ENCODE results near the gene RBPJ.
"Not testable (repeated sequence)": the region's sequence is repeated elsewhere in the genome, so short reads cannot be mapped to it uniquely, and the experiment has no call there.

RBPJ gene

GRCh38 chr4:26308568-26308967 is 12.2 kb upstream of the RBPJ start:
- no peak overlapping the region for H3K27ac ChIP-seq (ENCODE audit: low read depth, low read length)
- H3K27me3 ChIP-seq (ENCODE audit: control insufficient read depth, insufficient read depth, low read length) = no peaks in the 10 kb centered on the region
- no peaks in the 10 kb centered on the region for H3K4me1 ChIP-seq (ENCODE audit: control insufficient read depth, insufficient read depth, low read length)
- no peak overlapping the region for H3K4me3 ChIP-seq (ENCODE audit: low read length)
- no peak overlapping the region for H3K9ac ChIP-seq (ENCODE audit: low read length)
- no peaks in the 10 kb centered on the region for H3K36me3 ChIP-seq (ENCODE audit: control insufficient read depth, insufficient read depth, low read length)

- no peaks in the 10 kb centered on the region for H3K27me3 ChIP-seq (ENCODE audit: control insufficient read depth, insufficient read depth, low read length)
- H3K4me3 ChIP-seq (ENCODE audit: low read length) = no peak overlapping the region
- H3K36me3 ChIP-seq (ENCODE audit: control insufficient read depth, insufficient read depth, low read length) = no peaks in the 10 kb centered on the region
- H3K9ac ChIP-seq (ENCODE audit: low read length) = no peak overlapping the region
- H3K4me1 ChIP-seq (ENCODE audit: control insufficient read depth, insufficient read depth, low read length) = no peaks in the 10 kb centered on the region
- no peak overlapping the region for H3K27ac ChIP-seq (ENCODE audit: low read depth, low read length)
Observed at GRCh38 chr4:26310264-26310663, 10.6 kb upstream of the RBPJ start.

- H3K9ac ChIP-seq (ENCODE audit: low read length) = no peak overlapping the region
- H3K36me3 ChIP-seq (ENCODE audit: control insufficient read depth, insufficient read depth, low read length) = no peaks in the 10 kb centered on the region
- H3K27ac ChIP-seq (ENCODE audit: low read depth, low read length) = no peak overlapping the region
- no peaks in the 10 kb centered on the region for H3K4me1 ChIP-seq (ENCODE audit: control insufficient read depth, insufficient read depth, low read length)
- no peak overlapping the region for H3K4me3 ChIP-seq (ENCODE audit: low read length)
- no peaks in the 10 kb centered on the region for H3K27me3 ChIP-seq (ENCODE audit: control insufficient read depth, insufficient read depth, low read length)
Observed at GRCh38 chr4:26311633-26312032, 9.2 kb upstream of the RBPJ start.

- not testable (repeated sequence) for H3K36me3 ChIP-seq (ENCODE audit: control insufficient read depth, insufficient read depth, low read length); H3K4me3 ChIP-seq (ENCODE audit: low read length)
Observed at GRCh38 chr4:26315316-26315932, 5.4 kb upstream of the RBPJ start.

GRCh38 chr4:26317766-26318165 is 3.0 kb upstream of the RBPJ start:
- Histone ChIP-seq H3K36me3 (ENCODE audit: control insufficient read depth, insufficient read depth, low read length) (no peaks in the 10 kb centered on the region), H3K4me3 (ENCODE audit: low read length) (no peak overlapping the region), H3K27ac (ENCODE audit: low read depth, low read length) (no peak overlapping the region), H3K9ac (ENCODE audit: low read length) (no peak overlapping the region), H3K4me1 (ENCODE audit: control insufficient read depth, insufficient read depth, low read length) (peaks cover 4% of the 10 kb centered on the region), H3K27me3 (ENCODE audit: control insufficient read depth, insufficient read depth, low read length) (no peaks in the 10 kb centered on the region)

More at GRCh38 chr4:26315316-26315932, 5.4 kb upstream of the RBPJ start:
- H3K9ac ChIP-seq (ENCODE audit: low read length); H3K4me1 ChIP-seq (ENCODE audit: control insufficient read depth, insufficient read depth, low read length); H3K27me3 ChIP-seq (ENCODE audit: control insufficient read depth, insufficient read depth, low read length); H3K27ac ChIP-seq (ENCODE audit: low read depth, low read length): not testable (repeated sequence)

- H3K27me3 ChIP-seq (ENCODE audit: control insufficient read depth, insufficient read depth, low read length) = no peaks in the 10 kb centered on the region
- peak overlapping the region; percentile 67 for H3K9ac ChIP-seq (ENCODE audit: low read length)
- H3K27ac ChIP-seq (ENCODE audit: low read depth, low read length) = peak overlapping the region; percentile 98
- H3K4me1 ChIP-seq (ENCODE audit: control insufficient read depth, insufficient read depth, low read length) = peaks cover 11% of the 10 kb centered on the region
- H3K4me3 ChIP-seq (ENCODE audit: low read length) = peak overlapping the region; percentile 84
- no peaks in the 10 kb centered on the region for H3K36me3 ChIP-seq (ENCODE audit: control insufficient read depth, insufficient read depth, low read length)
Observed at GRCh38 chr4:26319467-26319948, 1.3 kb upstream of the RBPJ start.

GRCh38 chr4:26319949-26320537 is 771 bp upstream of the RBPJ start:
- peaks cover 11% of the 10 kb centered on the region for H3K4me1 ChIP-seq (ENCODE audit: control insufficient read depth, insufficient read depth, low read length)
- H3K36me3 ChIP-seq (ENCODE audit: control insufficient read depth, insufficient read depth, low read length) = no peaks in the 10 kb centered on the region
- peak overlapping the region; percentile 98 for H3K27ac ChIP-seq (ENCODE audit: low read depth, low read length)
- H3K9ac ChIP-seq (ENCODE audit: low read length) = peak overlapping the region; percentile 67
- no peaks in the 10 kb centered on the region for H3K27me3 ChIP-seq (ENCODE audit: control insufficient read depth, insufficient read depth, low read length)
- H3K4me3 ChIP-seq (ENCODE audit: low read length) = peak overlapping the region; percentile 84

- H3K4me3 ChIP-seq (ENCODE audit: low read length) = peak overlapping the region; percentile 91
- H3K27me3 ChIP-seq (ENCODE audit: control insufficient read depth, insufficient read depth, low read length) = no peaks in the 10 kb centered on the region
- peak overlapping the region; percentile 88 for H3K9ac ChIP-seq (ENCODE audit: low read length)
- H3K27ac ChIP-seq (ENCODE audit: low read depth, low read length) = peak overlapping the region; percentile 86
- no peaks in the 10 kb centered on the region for H3K36me3 ChIP-seq (ENCODE audit: control insufficient read depth, insufficient read depth, low read length)
- peaks cover 11% of the 10 kb centered on the region for H3K4me1 ChIP-seq (ENCODE audit: control insufficient read depth, insufficient read depth, low read length)
Observed at GRCh38 chr4:26321373-26322221, 783 bp downstream of the RBPJ start.

- no peak overlapping the region for H3K27ac ChIP-seq (ENCODE audit: low read depth, low read length)
Observed at GRCh38 chr4:26322346-26322745, 1.5 kb downstream of the RBPJ start.

GRCh38 chr4:26323821-26324220 is 3.0 kb downstream of the RBPJ start:
- Histone ChIP-seq H3K36me3 (ENCODE audit: control insufficient read depth, insufficient read depth, low read length) (no peaks in the 10 kb centered on the region), H3K9ac (ENCODE audit: low read length) (no peak overlapping the region), H3K27me3 (ENCODE audit: control insufficient read depth, insufficient read depth, low read length) (no peaks in the 10 kb centered on the region), H3K4me1 (ENCODE audit: control insufficient read depth, insufficient read depth, low read length) (peaks cover 11% of the 10 kb centered on the region), H3K27ac (ENCODE audit: low read depth, low read length) (no peak overlapping the region), H3K4me3 (ENCODE audit: low read length) (no peak overlapping the region)

More at GRCh38 chr4:26322346-26322745, 1.5 kb downstream of the RBPJ start:
- H3K36me3 ChIP-seq (ENCODE audit: control insufficient read depth, insufficient read depth, low read length) = no peaks in the 10 kb centered on the region
- H3K4me3 ChIP-seq (ENCODE audit: low read length) = peak overlapping the region; percentile 91
- no peak overlapping the region for H3K9ac ChIP-seq (ENCODE audit: low read length)
- peaks cover 11% of the 10 kb centered on the region for H3K4me1 ChIP-seq (ENCODE audit: control insufficient read depth, insufficient read depth, low read length)
- no peaks in the 10 kb centered on the region for H3K27me3 ChIP-seq (ENCODE audit: control insufficient read depth, insufficient read depth, low read length)

GRCh38 chr4:26325191-26325590 is 4.4 kb downstream of the RBPJ start:
- peaks cover 11% of the 10 kb centered on the region for H3K4me1 ChIP-seq (ENCODE audit: control insufficient read depth, insufficient read depth, low read length)
- H3K27ac ChIP-seq (ENCODE audit: low read depth, low read length) = no peak overlapping the region
- H3K36me3 ChIP-seq (ENCODE audit: control insufficient read depth, insufficient read depth, low read length) = no peaks in the 10 kb centered on the region
- H3K9ac ChIP-seq (ENCODE audit: low read length) = no peak overlapping the region
- no peaks in the 10 kb centered on the region for H3K27me3 ChIP-seq (ENCODE audit: control insufficient read depth, insufficient read depth, low read length)
- no peak overlapping the region for H3K4me3 ChIP-seq (ENCODE audit: low read length)

- Histone ChIP-seq H3K27ac (ENCODE audit: low read depth, low read length) (no peak overlapping the region), H3K4me1 (ENCODE audit: control insufficient read depth, insufficient read depth, low read length) (peaks cover 20% of the 10 kb centered on the region), H3K9ac (ENCODE audit: low read length) (no peak overlapping the region), H3K36me3 (ENCODE audit: control insufficient read depth, insufficient read depth, low read length) (no peaks in the 10 kb centered on the region), H3K27me3 (ENCODE audit: control insufficient read depth, insufficient read depth, low read length) (no peaks in the 10 kb centered on the region), H3K4me3 (ENCODE audit: low read length) (no peak overlapping the region)
Observed at GRCh38 chr4:26326791-26327190, 6.0 kb downstream of the RBPJ start.

Data from rectal smooth muscle tissue (tissue), 1 donor.